ENCODE data around the gene HSP90B1.
A peak's percentile ranks its signal among the peaks of the same experiment; 100 is the strongest.

The HSP90B1 gene

GRCh38 chr12:103952497-103952896 is 22.3 kb downstream of the HSP90B1 start:
- Histone ChIP-seq H3K9me3 (ENCODE audit: control insufficient read depth, low read length) (no peaks in the 10 kb centered on the region), H3K27me3 (ENCODE audit: control insufficient read depth, insufficient read depth, low read length, poor library complexity, severe bottlenecking) (no peaks in the 10 kb centered on the region), H3K36me3 (ENCODE audit: control insufficient read depth, insufficient read depth, low read length) (peaks cover 50% of the 10 kb centered on the region), H3K4me3 (ENCODE audit: insufficient read depth, low read depth, low read length) (no peak overlapping the region), H3K4me1 (ENCODE audit: control insufficient read depth, insufficient read depth, low read length) (peaks cover 2% of the 10 kb centered on the region), H3K27ac (ENCODE audit: insufficient read depth, low read depth, low read length, poor library complexity, severe bottlenecking) (no peak overlapping the region)
- 63% methylated on average over 1 of the region's 1 CpG; no CpG with 5 or more reads in 1 of the 2 experiments for WGBS, 2 experiments

GRCh38 chr12:103955811-103956508 is 25.8 kb downstream of the HSP90B1 start:
- H3K4me1 ChIP-seq (ENCODE audit: control insufficient read depth, insufficient read depth, low read length), result peaks cover 2% of the 10 kb centered on the region
- no peak overlapping the region for H3K27ac ChIP-seq (ENCODE audit: insufficient read depth, low read depth, low read length, poor library complexity, severe bottlenecking)
- H3K27me3 ChIP-seq (ENCODE audit: control insufficient read depth, insufficient read depth, low read length, poor library complexity, severe bottlenecking), result no peaks in the 10 kb centered on the region
- 14 to 19% methylated on average over 7 of the region's 7 CpGs for WGBS, 2 experiments
- H3K9me3 ChIP-seq (ENCODE audit: control insufficient read depth, low read length), result no peaks in the 10 kb centered on the region
- peak overlapping the region; percentile 93 for H3K4me3 ChIP-seq (ENCODE audit: insufficient read depth, low read depth, low read length)
- H3K36me3 ChIP-seq (ENCODE audit: control insufficient read depth, insufficient read depth, low read length), result peaks cover 19% of the 10 kb centered on the region

DNA sequence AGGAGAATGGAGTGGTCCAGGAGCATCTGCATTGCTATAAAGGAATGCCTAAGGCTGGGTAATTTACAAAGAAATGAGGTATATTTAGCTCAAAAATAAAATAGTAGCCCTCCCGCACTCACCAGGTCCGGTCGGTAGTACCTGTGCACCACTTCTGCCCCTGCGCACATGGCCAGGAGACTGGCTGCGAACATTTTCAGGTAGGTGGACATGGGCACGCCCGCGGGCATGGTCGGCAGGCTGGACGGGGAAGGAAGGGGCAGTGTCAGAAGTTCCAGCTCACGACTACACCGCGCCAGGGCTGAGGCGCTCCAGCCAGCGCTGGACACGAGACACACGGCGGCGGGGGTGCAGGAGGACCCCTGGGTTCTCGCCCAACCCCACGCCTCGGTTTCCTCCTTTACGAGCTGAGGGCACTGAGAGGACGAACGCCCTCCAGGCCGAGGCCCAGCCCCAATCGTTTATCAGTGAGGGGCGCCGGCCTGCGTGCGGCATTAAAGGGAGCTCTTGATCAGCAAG is 26.4 kb downstream of the HSP90B1 start:
- Histone ChIP-seq H3K36me3 (ENCODE audit: control insufficient read depth, insufficient read depth, low read length) (peaks cover 19% of the 10 kb centered on the region), H3K9me3 (ENCODE audit: control insufficient read depth, low read length) (no peaks in the 10 kb centered on the region), H3K4me3 (ENCODE audit: insufficient read depth, low read depth, low read length) (peak overlapping the region; percentile 93), H3K27me3 (ENCODE audit: control insufficient read depth, insufficient read depth, low read length, poor library complexity, severe bottlenecking) (no peaks in the 10 kb centered on the region), H3K4me1 (ENCODE audit: control insufficient read depth, insufficient read depth, low read length) (peaks cover 2% of the 10 kb centered on the region), H3K27ac (ENCODE audit: insufficient read depth, low read depth, low read length, poor library complexity, severe bottlenecking) (peak overlapping the region; percentile 98)
- 0 to 1% methylated on average over 31 of the region's 31 CpGs for WGBS, 2 experiments

GRCh38 chr12:103957865-103958388 is 27.7 kb downstream of the HSP90B1 start:
- Histone ChIP-seq H3K4me1 (ENCODE audit: control insufficient read depth, insufficient read depth, low read length) (peaks cover 2% of the 10 kb centered on the region), H3K27ac (ENCODE audit: insufficient read depth, low read depth, low read length, poor library complexity, severe bottlenecking) (peak overlapping the region; percentile 98), H3K36me3 (ENCODE audit: control insufficient read depth, insufficient read depth, low read length) (peaks cover 13% of the 10 kb centered on the region), H3K27me3 (ENCODE audit: control insufficient read depth, insufficient read depth, low read length, poor library complexity, severe bottlenecking) (no peaks in the 10 kb centered on the region), H3K9me3 (ENCODE audit: control insufficient read depth, low read length) (no peaks in the 10 kb centered on the region), H3K4me3 (ENCODE audit: insufficient read depth, low read depth, low read length) (peak overlapping the region; percentile 93)
- WGBS, 2 experiments, result 91 to 93% methylated on average over 6 of the region's 7 CpGs

- no peaks in the 10 kb centered on the region for H3K27me3 ChIP-seq (ENCODE audit: control insufficient read depth, insufficient read depth, low read length, poor library complexity, severe bottlenecking)
- peaks cover 7% of the 10 kb centered on the region for H3K36me3 ChIP-seq (ENCODE audit: control insufficient read depth, insufficient read depth, low read length)
- H3K9me3 ChIP-seq (ENCODE audit: control insufficient read depth, low read length), result no peaks in the 10 kb centered on the region
- peaks cover 2% of the 10 kb centered on the region for H3K4me1 ChIP-seq (ENCODE audit: control insufficient read depth, insufficient read depth, low read length)
- no peak overlapping the region for H3K4me3 ChIP-seq (ENCODE audit: insufficient read depth, low read depth, low read length)
- 92 to 95% methylated on average over 1 of the region's 1 CpG for WGBS, 2 experiments
- H3K27ac ChIP-seq (ENCODE audit: insufficient read depth, low read depth, low read length, poor library complexity, severe bottlenecking), result no peak overlapping the region
Measured at GRCh38 chr12:103958621-103959020, 28.4 kb downstream of the HSP90B1 start.

- Histone ChIP-seq H3K27me3 (ENCODE audit: control insufficient read depth, insufficient read depth, low read length, poor library complexity, severe bottlenecking) (no peaks in the 10 kb centered on the region), H3K4me1 (ENCODE audit: control insufficient read depth, insufficient read depth, low read length) (peaks cover 6% of the 10 kb centered on the region), H3K27ac (ENCODE audit: insufficient read depth, low read depth, low read length, poor library complexity, severe bottlenecking) (no peak overlapping the region), H3K36me3 (ENCODE audit: control insufficient read depth, insufficient read depth, low read length) (no peaks in the 10 kb centered on the region), H3K4me3 (ENCODE audit: insufficient read depth, low read depth, low read length) (no peak overlapping the region), H3K9me3 (ENCODE audit: control insufficient read depth, low read length) (no peaks in the 10 kb centered on the region)
- 86 to 96% methylated on average over 7 of the region's 7 CpGs for WGBS, 2 experiments
Measured at GRCh38 chr12:103960616-103961227, 30.5 kb downstream of the HSP90B1 start.

- Histone ChIP-seq H3K27ac (ENCODE audit: insufficient read depth, low read depth, low read length, poor library complexity, severe bottlenecking) (no peak overlapping the region), H3K4me3 (ENCODE audit: insufficient read depth, low read depth, low read length) (no peak overlapping the region), H3K4me1 (ENCODE audit: control insufficient read depth, insufficient read depth, low read length) (peaks cover 10% of the 10 kb centered on the region), H3K9me3 (ENCODE audit: control insufficient read depth, low read length) (no peaks in the 10 kb centered on the region), H3K27me3 (ENCODE audit: control insufficient read depth, insufficient read depth, low read length, poor library complexity, severe bottlenecking) (no peaks in the 10 kb centered on the region), H3K36me3 (ENCODE audit: control insufficient read depth, insufficient read depth, low read length) (no peaks in the 10 kb centered on the region)
- WGBS, 2 experiments, result 80 to 87% methylated on average over 1 of the region's 1 CpG
Measured at GRCh38 chr12:103962493-103962892, 32.3 kb downstream of the HSP90B1 start.

- Histone ChIP-seq H3K27me3 (ENCODE audit: control insufficient read depth, insufficient read depth, low read length, poor library complexity, severe bottlenecking) (no peaks in the 10 kb centered on the region), H3K4me1 (ENCODE audit: control insufficient read depth, insufficient read depth, low read length) (peaks cover 10% of the 10 kb centered on the region), H3K4me3 (ENCODE audit: insufficient read depth, low read depth, low read length) (peak overlapping the region; percentile 77), H3K36me3 (ENCODE audit: control insufficient read depth, insufficient read depth, low read length) (no peaks in the 10 kb centered on the region), H3K27ac (ENCODE audit: insufficient read depth, low read depth, low read length, poor library complexity, severe bottlenecking) (no peak overlapping the region), H3K9me3 (ENCODE audit: control insufficient read depth, low read length) (no peaks in the 10 kb centered on the region)
- WGBS, 2 experiments, result 27 to 38% methylated on average over 2 to 3 of the region's 3 CpGs
Measured at GRCh38 chr12:103964805-103965204, 34.6 kb downstream of the HSP90B1 start.

DNA sequence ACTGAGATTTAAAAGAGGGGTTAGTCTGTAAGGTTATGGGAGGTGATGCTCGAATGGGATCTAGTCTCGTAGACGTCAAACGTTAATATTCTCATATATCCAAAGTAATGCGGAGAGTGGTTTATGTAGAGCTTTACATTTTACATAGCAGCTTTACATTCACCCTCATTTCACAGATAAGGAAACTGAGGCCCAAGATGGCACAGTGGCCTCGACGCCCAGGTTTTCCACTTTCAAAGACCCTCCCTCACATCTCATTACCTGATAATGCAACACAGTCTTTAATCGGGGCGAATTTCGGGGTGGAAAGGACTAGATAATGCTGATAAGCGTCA is 35.0 kb downstream of the HSP90B1 start:
- Histone ChIP-seq H3K27me3 (ENCODE audit: control insufficient read depth, insufficient read depth, low read length, poor library complexity, severe bottlenecking) (no peaks in the 10 kb centered on the region), H3K9me3 (ENCODE audit: control insufficient read depth, low read length) (no peaks in the 10 kb centered on the region), H3K4me1 (ENCODE audit: control insufficient read depth, insufficient read depth, low read length) (peaks cover 10% of the 10 kb centered on the region), H3K36me3 (ENCODE audit: control insufficient read depth, insufficient read depth, low read length) (no peaks in the 10 kb centered on the region), H3K27ac (ENCODE audit: insufficient read depth, low read depth, low read length, poor library complexity, severe bottlenecking) (no peak overlapping the region), H3K4me3 (ENCODE audit: insufficient read depth, low read depth, low read length) (peak overlapping the region; percentile 77)
- WGBS, 2 experiments, result 1 to 11% methylated on average over 9 to 10 of the region's 11 CpGs
